ENCODE results near the gene COMP. TPM values are rescaled to one million over a fixed set of nuclear protein-coding genes. Genes with fewer than 3 reads are reported as not detected.

COMP gene
- total RNA-seq, 1 donor from 2014 or later = 2.0 TPM

DNA sequence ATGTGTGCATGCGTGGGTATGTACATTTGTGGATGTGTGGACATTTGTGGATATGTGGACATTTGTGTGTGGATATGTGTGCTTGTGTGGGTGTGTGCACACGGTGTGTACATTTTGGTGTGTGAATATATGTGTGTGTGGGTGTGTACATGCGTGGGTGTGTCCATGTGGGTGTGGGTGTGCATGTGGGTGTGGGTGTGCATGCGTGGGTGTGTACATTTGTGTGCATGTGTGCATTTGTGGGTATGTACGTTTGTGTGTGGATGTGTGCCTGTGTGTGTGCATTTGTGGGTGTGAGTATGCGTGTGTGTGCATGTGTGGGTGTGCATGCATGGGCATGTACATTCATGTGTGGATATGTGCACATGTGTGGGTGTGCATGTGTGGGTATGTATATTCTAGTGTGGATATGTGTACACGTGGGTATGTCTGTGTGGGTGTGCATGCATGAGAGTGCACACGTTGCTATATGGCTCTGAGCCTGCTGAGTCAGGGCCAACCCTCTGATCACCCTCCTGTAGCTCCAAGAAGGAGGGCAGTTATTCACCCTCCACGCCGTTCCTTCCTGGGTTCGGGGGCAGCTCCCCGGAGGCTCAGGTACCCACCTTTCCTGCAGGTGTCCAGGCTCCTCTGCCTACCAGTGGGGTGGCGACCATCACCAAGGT lies 20.3 kb downstream of the COMP start:
- no peak for DNase-seq (ENCODE audit: low spot score)

- DNase-seq (ENCODE audit: low spot score) = no peak
Measured at GRCh38 chr19:18769989-18770528, 21.0 kb downstream of the COMP start.

DNA sequence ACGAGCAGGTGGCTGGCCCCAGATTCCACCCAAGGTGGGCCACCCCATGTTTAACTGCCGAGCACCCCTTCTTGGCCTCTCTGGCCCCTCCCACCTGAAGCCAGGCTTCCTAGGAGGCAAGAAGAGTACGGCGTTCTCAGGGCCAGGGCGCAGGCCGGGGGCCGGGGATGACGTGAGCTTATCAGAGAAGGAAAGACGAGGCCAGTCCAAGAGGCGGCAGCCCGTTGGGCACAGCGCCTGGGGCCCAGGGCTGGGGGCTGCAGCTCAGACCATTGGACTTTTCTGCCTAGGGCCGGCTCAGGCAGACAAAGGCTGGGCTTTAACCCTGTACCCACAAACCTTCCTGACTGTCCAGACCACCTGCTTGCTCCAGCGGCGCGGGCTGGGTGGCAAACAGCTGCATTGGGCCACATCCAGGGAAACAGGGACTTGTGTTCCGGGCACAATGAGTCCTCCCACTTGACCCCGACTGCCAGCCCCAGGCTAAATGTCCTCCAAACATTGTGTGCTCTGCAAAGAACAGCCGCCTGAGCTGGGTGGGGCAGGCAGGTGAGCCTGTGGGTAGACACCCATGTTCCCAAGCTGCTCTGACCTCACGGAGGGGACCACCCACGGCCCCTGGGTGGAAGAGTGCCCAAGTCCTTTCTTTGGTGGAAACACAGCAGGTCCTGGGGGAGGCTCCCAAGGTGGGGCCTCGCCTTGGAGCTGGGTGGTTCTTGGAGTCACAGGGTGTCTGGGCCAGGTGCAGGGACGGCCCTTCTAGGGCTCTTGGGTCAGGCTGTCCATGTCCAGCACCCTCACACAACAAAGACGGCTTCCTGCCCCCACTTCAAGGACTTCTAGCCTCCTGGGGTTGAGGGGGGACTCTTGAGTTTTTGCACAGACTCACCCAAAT lies 21.9 kb downstream of the COMP start:
- DNase-seq (ENCODE audit: low spot score) = no peak

GRCh38 chr19:18768046-18768771 lies 22.9 kb downstream of the COMP start:
- DNase-seq (ENCODE audit: low spot score) = no peak

- DNase-seq (ENCODE audit: low spot score) = no peak
Measured at GRCh38 chr19:18765224-18765623, 25.9 kb downstream of the COMP start.

- no peak for DNase-seq (ENCODE audit: low spot score)
Measured at GRCh38 chr19:18764591-18765051, 26.5 kb downstream of the COMP start.

DNA sequence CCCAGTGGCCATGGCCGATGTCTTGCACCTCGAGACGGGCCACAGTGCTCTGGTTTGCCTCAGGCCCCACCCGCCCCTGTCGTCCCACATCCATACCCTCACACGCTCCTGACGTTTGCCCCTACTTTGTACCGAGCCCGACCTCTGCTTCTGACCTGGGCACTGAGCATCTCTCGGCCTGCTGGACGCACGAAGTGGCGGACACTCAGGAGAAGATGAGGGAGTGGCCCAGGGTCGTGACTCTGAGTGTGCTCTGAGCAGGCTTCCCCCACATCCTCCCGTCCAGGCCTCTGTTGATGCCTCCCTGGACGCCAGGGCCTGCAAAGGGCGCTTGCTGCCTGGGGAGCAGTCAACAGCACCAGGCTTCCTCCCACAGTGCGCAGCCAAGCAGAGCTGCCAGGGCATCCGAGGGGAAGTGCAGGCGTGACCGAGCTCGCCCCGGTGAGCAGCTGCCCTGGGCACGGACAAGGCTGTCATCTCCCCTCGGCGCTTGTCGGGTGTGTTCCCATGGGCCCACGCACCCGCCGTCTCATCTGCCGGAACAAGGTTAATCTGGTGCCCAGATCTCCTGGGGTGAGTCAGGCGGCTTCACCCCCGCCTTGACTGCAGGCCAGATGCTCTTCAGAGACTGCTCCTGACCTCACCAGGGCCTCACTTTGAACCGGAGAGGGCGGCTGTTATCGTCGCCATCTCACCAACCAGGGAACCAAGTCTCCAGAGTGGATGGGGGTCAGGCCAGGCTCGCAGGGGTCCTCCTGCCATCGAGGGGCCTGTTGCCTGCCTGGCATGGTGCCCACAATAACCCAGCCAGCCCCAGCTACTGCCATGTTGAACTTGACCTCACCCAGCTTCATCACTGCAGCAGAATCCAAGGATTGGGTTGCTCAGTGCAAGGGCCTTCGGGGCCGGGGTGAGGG lies 27.2 kb downstream of the COMP start:
- peak; percentile 30 for DNase-seq (ENCODE audit: low spot score)

DNA sequence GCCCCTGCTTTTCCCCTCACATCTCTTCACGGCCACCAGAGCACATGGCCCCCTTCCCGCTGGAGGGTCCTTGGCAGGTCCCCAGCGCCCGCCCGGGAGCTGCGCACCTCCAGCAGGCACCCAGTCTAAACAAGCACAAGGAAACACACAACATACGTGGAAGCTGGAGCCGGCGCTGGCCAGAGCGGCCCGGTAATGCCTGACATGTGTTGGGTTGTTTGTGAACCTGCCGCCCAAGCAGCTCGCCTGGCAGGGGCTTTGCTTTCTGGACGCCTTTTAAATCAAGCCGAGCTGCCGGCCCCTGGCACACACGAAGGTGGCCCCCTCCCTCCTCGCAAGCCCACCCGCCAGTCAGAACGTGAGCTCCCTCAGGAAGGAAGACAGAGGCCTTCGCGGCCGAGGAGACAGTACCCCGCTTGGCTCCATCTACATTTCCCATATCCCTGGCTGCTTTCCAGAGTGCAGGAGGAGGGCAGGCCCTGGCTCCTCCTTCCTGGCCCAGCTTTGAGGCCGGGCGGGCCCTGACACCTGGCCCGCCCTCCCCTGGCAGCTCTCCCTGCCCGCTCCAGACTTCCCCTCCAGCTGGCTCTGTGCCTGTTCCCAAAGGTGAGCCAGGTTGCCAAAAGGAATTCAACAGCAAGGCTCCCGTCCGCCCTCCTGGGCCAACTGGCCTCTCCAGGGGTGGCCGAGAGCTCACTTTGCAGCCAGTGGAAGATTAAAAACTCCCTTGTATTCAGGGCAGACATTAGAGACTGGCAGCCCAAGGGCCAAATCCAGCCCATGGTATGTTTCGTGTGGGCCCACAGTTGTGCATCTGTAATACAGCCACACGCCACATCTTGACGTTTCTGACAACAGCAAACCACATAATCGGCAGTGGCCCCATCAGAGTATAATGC lies 28.7 kb downstream of the COMP start:
- peak; percentile 90 for DNase-seq (ENCODE audit: low spot score)

GRCh38 chr19:18761531-18762110 lies 29.5 kb downstream of the COMP start:
- DNase-seq (ENCODE audit: low spot score) = no peak

GRCh38 chr19:18760440-18761383 lies 30.4 kb downstream of the COMP start:
- DNase-seq (ENCODE audit: low spot score) = no peak

DNA sequence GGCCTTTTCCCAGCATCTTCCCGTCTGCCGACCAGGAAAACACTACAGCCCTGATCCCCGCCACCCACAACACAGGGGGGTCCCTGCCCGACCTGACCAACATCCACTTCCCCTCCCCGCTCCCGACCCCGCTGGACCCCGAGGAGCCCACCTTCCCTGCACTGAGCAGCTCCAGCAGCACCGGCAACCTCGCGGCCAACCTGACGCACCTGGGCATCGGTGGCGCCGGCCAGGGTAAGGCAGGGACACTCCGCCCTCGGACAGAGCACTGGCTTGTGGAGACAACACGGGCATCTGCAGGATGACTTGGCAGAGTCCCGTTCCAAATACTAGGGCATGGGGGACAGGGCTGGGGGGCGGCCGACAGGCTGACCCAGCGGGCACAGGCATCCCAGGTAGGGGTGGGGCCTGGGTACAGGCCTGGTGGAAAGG lies 31.1 kb downstream of the COMP start:
- DNase-seq (ENCODE audit: low spot score) = no peak

GRCh38 chr19:18759304-18759994 lies 31.7 kb downstream of the COMP start:
- DNase-seq (ENCODE audit: low spot score) = no peak

- no peak for DNase-seq (ENCODE audit: low spot score)
Measured at GRCh38 chr19:18756896-18757295, 34.2 kb downstream of the COMP start.

DNA sequence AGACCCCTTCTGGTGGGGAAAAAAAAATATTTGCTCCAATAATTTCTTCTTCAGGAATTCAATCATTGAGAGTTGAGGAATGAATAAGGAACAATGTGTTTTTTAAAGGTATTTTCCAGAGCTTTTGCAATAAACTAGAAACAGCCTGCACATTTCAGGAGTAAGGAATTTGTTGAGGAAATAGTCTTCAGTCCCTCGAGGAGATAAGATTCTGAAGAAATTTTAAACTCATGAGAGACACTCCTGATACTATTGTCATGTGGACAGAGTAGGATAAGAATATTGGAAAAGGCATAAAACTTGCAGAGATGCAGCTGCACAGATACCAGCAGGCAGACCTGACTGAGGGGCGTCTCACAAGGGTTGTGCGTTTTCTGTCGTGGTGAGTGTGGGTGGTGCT lies 36.6 kb downstream of the COMP start:
- no peak for DNase-seq (ENCODE audit: low spot score)

GRCh38 chr19:18751571-18751970 lies 39.5 kb downstream of the COMP start:
- DNase-seq (ENCODE audit: low spot score) = no peak

DNA sequence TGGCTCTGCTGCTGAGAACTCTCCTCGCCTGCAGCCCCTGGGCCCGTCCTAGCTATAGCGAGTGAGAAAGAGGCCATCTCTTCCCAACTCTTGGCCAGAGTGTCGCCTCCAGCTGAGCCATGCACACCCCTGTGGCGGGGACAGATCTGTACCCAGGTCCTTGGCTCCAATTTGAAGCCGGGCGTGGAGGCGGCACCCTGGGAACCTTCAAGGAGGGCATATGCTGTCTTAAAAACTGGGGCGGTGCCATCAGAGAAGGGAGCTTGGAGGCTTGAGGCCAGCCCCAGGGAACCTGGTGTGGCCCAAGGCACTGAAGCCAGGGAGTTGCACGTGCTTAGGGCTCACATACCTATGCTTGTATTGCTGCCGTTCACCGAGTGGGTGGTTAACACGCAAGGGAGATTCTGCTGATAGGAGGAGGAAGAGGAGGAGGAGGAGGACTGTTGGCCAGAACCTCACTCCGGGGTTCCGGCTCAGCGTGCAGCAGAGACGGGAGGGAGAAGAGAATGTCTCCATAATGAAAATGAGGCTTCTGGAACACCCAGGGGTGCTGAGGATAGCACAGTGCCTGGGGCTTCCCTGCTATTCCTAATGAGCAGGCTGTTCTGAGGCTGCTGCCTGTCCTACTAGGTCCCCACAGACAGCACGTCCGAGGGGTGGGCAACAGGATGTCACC lies 40.7 kb downstream of the COMP start:
- DNase-seq (ENCODE audit: low spot score) = no peak

Measured in mucosa of gallbladder (tissue), 1 donor.